H9 (cell line): ENCODE data around the gene CPEB2. TPM values are rescaled to one million over a fixed set of nuclear protein-coding genes. Genes with fewer than 3 reads are reported as not detected.

Source experiments
- DNase-seq: peaks from one replicate; pipeline ENCODE4 v3.0.0-alpha.2; 2017
- H2AFZ ChIP-seq: one replicate; pipeline ENCODE4 v1.6.1; 2013; ENCODE audit warnings: mild to moderate bottlenecking, low read length, control low read depth, moderate library complexity
- H2AK5ac ChIP-seq: 2 replicates; pipeline ENCODE4 v1.6.1; 2013; ENCODE audit warnings: low read length, control low read depth, mixed read lengths; ENCODE audit not compliant: insufficient read length
- H2BK120ac ChIP-seq: one replicate; pipeline ENCODE4 v1.6.1; 2013; ENCODE audit warnings: low read depth, mild to moderate bottlenecking, low read length, control low read depth, inconsistent platforms; ENCODE audit not compliant: poor library complexity, severe bottlenecking
- H2BK12ac ChIP-seq: 2 replicates; pipeline ENCODE4 v1.6.1; 2013; ENCODE audit warnings: low read length, control low read depth, mixed read lengths, low read depth; ENCODE audit not compliant: insufficient read length
- H2BK15ac ChIP-seq: 2 replicates; pipeline ENCODE4 v1.6.1; 2013; ENCODE audit warnings: low read depth, low read length, control low read depth
- H2BK20ac ChIP-seq: one replicate; pipeline ENCODE4 v1.6.1; 2013; ENCODE audit warnings: low read depth, mild to moderate bottlenecking, low read length, control low read depth, inconsistent platforms; ENCODE audit not compliant: poor library complexity, severe bottlenecking
- H2BK5ac ChIP-seq: 2 replicates; pipeline ENCODE4 v1.6.1; 2013; ENCODE audit warnings: low read length, control low read depth, mixed read lengths; ENCODE audit not compliant: insufficient read length
- H3K14ac ChIP-seq: 2 replicates; pipeline ENCODE4 v1.6.1; 2013; ENCODE audit warnings: low read length, control low read depth; ENCODE audit not compliant: insufficient read depth
- H3K18ac ChIP-seq: 2 replicates; pipeline ENCODE4 v1.6.1; 2013; ENCODE audit warnings: low read depth, mild to moderate bottlenecking, mixed read lengths, low read length, control low read depth; ENCODE audit not compliant: insufficient read length
- H3K23ac ChIP-seq: 2 replicates; pipeline ENCODE4 v1.6.1; 2013; ENCODE audit warnings: low read length, control low read depth, mixed read lengths, low read depth; ENCODE audit not compliant: insufficient read length
- H3K23me2 ChIP-seq: 2 replicates; pipeline ENCODE4 v1.6.1; 2013; ENCODE audit warnings: low read depth, mild to moderate bottlenecking, mixed read lengths, low read length, control low read depth; ENCODE audit not compliant: insufficient read length, poor library complexity, severe bottlenecking
- H3K27ac ChIP-seq: 2 replicates; pipeline ENCODE4 v1.5.1; 2013; ENCODE audit warnings: low read length, control low read depth, mixed read lengths, low read depth; ENCODE audit not compliant: insufficient read length
- H3K27me3 ChIP-seq: 2 replicates; pipeline ENCODE4 v1.6.1; 2013; ENCODE audit warnings: low read length, control low read depth, inconsistent platforms; ENCODE audit not compliant: insufficient read depth
- H3K4ac ChIP-seq: 2 replicates; pipeline ENCODE4 v1.6.1; 2013; ENCODE audit warnings: low read depth, mild to moderate bottlenecking, control low read depth, inconsistent platforms, low read length, moderate library complexity
- H3K4me1 ChIP-seq: 2 replicates; pipeline ENCODE4 v1.6.1; 2013; ENCODE audit warnings: low read length, control low read depth, inconsistent platforms; ENCODE audit not compliant: insufficient read depth
- H3K4me2 ChIP-seq: 2 replicates; pipeline ENCODE4 v1.6.1; 2013; ENCODE audit warnings: low read length, control low read depth, mixed read lengths; ENCODE audit not compliant: insufficient read length, insufficient read depth
- H3K56ac ChIP-seq: 2 replicates; pipeline ENCODE4 v1.6.1; 2013; ENCODE audit warnings: low read depth, mild to moderate bottlenecking, mixed read lengths, low read length, control low read depth; ENCODE audit not compliant: insufficient read length
- H3K79me1 ChIP-seq: 2 replicates; pipeline ENCODE4 v1.6.1; 2013; ENCODE audit warnings: low read depth, mild to moderate bottlenecking, moderate library complexity, low read length, control low read depth, inconsistent platforms; ENCODE audit not compliant: insufficient read depth, poor library complexity, severe bottlenecking
- H3K79me2 ChIP-seq: 2 replicates; pipeline ENCODE4 v1.6.1; 2013; ENCODE audit warnings: low read length, control low read depth, inconsistent platforms; ENCODE audit not compliant: insufficient read depth
- H3K9ac ChIP-seq: 2 replicates; pipeline ENCODE4 v1.6.1; 2013; ENCODE audit warnings: low read length, control low read depth, mixed read lengths; ENCODE audit not compliant: insufficient read length; ENCODE audit errors: extremely low read depth
- H3K9me3 ChIP-seq: one replicate; pipeline ENCODE4 v1.6.1; 2013; ENCODE audit warnings: low read depth, low read length, inconsistent platforms; ENCODE audit not compliant: control insufficient read depth
- H3T11ph ChIP-seq: one replicate; pipeline ENCODE4 v1.6.1; 2013; ENCODE audit warnings: mild to moderate bottlenecking, low read length, control low read depth, inconsistent platforms
- H4K20me1 ChIP-seq: one replicate; pipeline ENCODE4 v1.6.1; 2013; ENCODE audit not compliant: control insufficient read depth, insufficient read length, insufficient read depth
- H4K5ac ChIP-seq: 2 replicates; pipeline ENCODE4 v1.6.1; 2013; ENCODE audit warnings: low read depth, mild to moderate bottlenecking, mixed read lengths, low read length, control low read depth; ENCODE audit not compliant: insufficient read length
- H4K8ac ChIP-seq: replicated peaks from 2 replicates; pipeline ENCODE4 v1.6.1; 2013; ENCODE audit warnings: low read length, control low read depth, mixed read lengths, low read depth; ENCODE audit not compliant: insufficient read length
- H4K91ac ChIP-seq: 2 replicates; pipeline ENCODE4 v1.6.1; 2013; ENCODE audit warnings: low read depth, mild to moderate bottlenecking, moderate library complexity, mixed read lengths, low read length, control low read depth; ENCODE audit not compliant: insufficient read length
- H3K27ac Mint-ChIP-seq, 3 experiments: 2 replicates in 2 of 3; 3 replicates in 1 of 3; pipeline ENCODE4 v1.8.0; 2020 to 2021; ENCODE audit warnings: mixed read lengths in 3 of 3, mild to moderate bottlenecking in 1 of 3, moderate library complexity in 1 of 3
- H3K27me3 Mint-ChIP-seq: 2 replicates; pipeline ENCODE4 v1.8.0; 2021; ENCODE audit warnings: low read depth, mild to moderate bottlenecking, moderate library complexity, mixed read lengths
- H3K36me3 Mint-ChIP-seq, 3 experiments: 2 replicates in 2 of 3; 3 replicates in 1 of 3; pipeline ENCODE4 v1.8.0; 2020 to 2021; ENCODE audit warnings: low read depth in 3 of 3, mixed read lengths in 3 of 3; ENCODE audit not compliant: insufficient read depth in 1 of 3
- H3K4me1 Mint-ChIP-seq, 2 experiments: 2 replicates each; pipeline ENCODE4 v1.8.0; 2020; ENCODE audit warnings: mixed read lengths in 2 of 2
- H3K4me3 Mint-ChIP-seq, 2 experiments: 2 replicates in 1 of 2; 3 replicates in 1 of 2; pipeline ENCODE4 v1.8.0; 2020 to 2021; ENCODE audit warnings: mild to moderate bottlenecking in 2 of 2, mixed read lengths in 2 of 2, moderate library complexity in 1 of 2
- H3K9me3 Mint-ChIP-seq, 2 experiments: 2 replicates in 1 of 2; 3 replicates in 1 of 2; pipeline ENCODE4 v1.8.0; 2020; ENCODE audit warnings: mild to moderate bottlenecking in 2 of 2, mixed read lengths in 2 of 2, moderate library complexity in 1 of 2
- total RNA-seq: library from RNA; stranded (reverse); gene quantifications from 2 replicates; pipeline ENCODE4 v1.2.1, GENCODE V29; 2021
- TF ChIP-seq, protein P1 (sequence below): fragments of 200-600 bp; sonication (generic); conservative IDR thresholded peaks from 3 replicates; pipeline ENCODE4 v1.8.0; 2021; ENCODE audit warnings: antibody characterized with exemption, mild to moderate bottlenecking

The CPEB2 gene
- total RNA-seq, 1 experiment from 2014 or later: 1.8 TPM

DNA sequence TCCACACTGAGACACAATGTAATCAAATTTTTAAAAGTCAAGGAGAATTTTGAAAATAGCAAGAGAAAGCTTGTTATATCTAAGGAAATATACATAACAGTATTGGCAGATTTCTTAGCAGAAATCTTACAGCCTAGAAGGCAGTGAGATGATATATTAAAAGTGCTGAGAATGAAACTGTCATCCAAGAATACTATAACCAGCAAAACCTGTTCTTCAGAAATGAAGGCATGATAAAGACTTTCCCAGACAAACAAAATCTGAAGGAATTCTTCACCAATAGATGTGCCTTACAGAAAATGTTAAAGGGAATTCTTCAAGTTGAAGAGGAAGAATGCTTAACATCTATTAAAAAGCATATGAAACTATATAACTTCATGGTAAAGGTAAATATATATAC, 73.6 kb downstream of the CPEB2 start:
- H3K27me3 Mint-ChIP-seq: no peaks in the 10 kb centered on the region; the same call in 1 of the 2 replicates
- H4K20me1 ChIP-seq: no peaks in the 10 kb centered on the region
- H3T11ph ChIP-seq: no peak overlapping the region
- no peaks in the 10 kb centered on the region for H3K79me2 ChIP-seq
- H2BK15ac ChIP-seq: no peak overlapping the region
- no peak overlapping the region for H2AFZ ChIP-seq
- H3K4ac ChIP-seq: no peak overlapping the region
- H3K9me3 Mint-ChIP-seq: peaks cover 4 to 7% of the 10 kb centered on the region in 2 experiments; a peak in 4 of 5 replicates
- no peaks in the 10 kb centered on the region for H3K9me3 ChIP-seq
- H3K23me2 ChIP-seq: no peaks in the 10 kb centered on the region
- peaks cover 0 to 2% (median 0%) of the 10 kb centered on the region in 3 experiments; a peak in 2 of 7 replicates for H3K36me3 Mint-ChIP-seq
- H3K27me3 ChIP-seq: no peaks in the 10 kb centered on the region; the same call in 1 of the 2 replicates
- H3K79me1 ChIP-seq: no peaks in the 10 kb centered on the region
- no peak overlapping the region for H2BK20ac ChIP-seq
- H3K4me1 ChIP-seq: no peaks in the 10 kb centered on the region
- H3K23ac ChIP-seq: no peak overlapping the region
- H2BK5ac ChIP-seq: no peak overlapping the region
- no peak overlapping the region for H3K27ac ChIP-seq
- DNase-seq: no peak
- no peak overlapping the region for H3K14ac ChIP-seq
- TF ChIP-seq, protein P1, sequence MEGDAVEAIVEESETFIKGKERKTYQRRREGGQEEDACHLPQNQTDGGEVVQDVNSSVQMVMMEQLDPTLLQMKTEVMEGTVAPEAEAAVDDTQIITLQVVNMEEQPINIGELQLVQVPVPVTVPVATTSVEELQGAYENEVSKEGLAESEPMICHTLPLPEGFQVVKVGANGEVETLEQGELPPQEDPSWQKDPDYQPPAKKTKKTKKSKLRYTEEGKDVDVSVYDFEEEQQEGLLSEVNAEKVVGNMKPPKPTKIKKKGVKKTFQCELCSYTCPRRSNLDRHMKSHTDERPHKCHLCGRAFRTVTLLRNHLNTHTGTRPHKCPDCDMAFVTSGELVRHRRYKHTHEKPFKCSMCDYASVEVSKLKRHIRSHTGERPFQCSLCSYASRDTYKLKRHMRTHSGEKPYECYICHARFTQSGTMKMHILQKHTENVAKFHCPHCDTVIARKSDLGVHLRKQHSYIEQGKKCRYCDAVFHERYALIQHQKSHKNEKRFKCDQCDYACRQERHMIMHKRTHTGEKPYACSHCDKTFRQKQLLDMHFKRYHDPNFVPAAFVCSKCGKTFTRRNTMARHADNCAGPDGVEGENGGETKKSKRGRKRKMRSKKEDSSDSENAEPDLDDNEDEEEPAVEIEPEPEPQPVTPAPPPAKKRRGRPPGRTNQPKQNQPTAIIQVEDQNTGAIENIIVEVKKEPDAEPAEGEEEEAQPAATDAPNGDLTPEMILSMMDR: no peak
- H2AK5ac ChIP-seq: no peak overlapping the region
- H4K8ac ChIP-seq: no peak overlapping the region
- H3K27ac Mint-ChIP-seq: no peak overlapping the region
- H3K56ac ChIP-seq: no peak overlapping the region
- H3K4me3 Mint-ChIP-seq: no peak overlapping the region
- no peak overlapping the region for H3K4me2 ChIP-seq
- H4K91ac ChIP-seq: no peak overlapping the region
- H2BK12ac ChIP-seq: no peak overlapping the region
- H2BK120ac ChIP-seq: no peak overlapping the region
- H3K4me1 Mint-ChIP-seq: no peaks in the 10 kb centered on the region
- H4K5ac ChIP-seq: no peak overlapping the region
- H3K18ac ChIP-seq: no peak overlapping the region
- H3K9ac ChIP-seq: no peak overlapping the region
